Endothelial cell of umbilical vein (primary cell): Measurements from ENCODE around the gene ZNF17. TPM values are rescaled to one million over a fixed set of nuclear protein-coding genes. Genes with fewer than 3 reads are reported as not detected.

Experiments used
- BruUV-seq: library from RNA; stranded (reverse); fragments of 400-500 nt; replicated peaks from 2 replicates; lab custom pipeline; 2021; lab: Mats Ljungman, UMichigan
- CTCF ChIA-PET: fragments of 300-600, 350-600 bp; sonication (Branson Sonifier 250); formaldehyde crosslinking; loops from one replicate; lab custom pipeline; 2021; ENCODE audit warnings: antibody characterized with exemption, inconsistent platforms; lab: Charles Lee
- POLR2A ChIA-PET: fragments of 300-600, 350-600 bp; sonication (Branson Sonifier 250); formaldehyde crosslinking; loops from one replicate; lab custom pipeline; 2021; ENCODE audit warnings: antibody characterized with exemption, inconsistent platforms; lab: Charles Lee
- DNase-seq: peaks from one replicate; pipeline ENCODE4 v3.0.0-alpha.2; 2011; ENCODE audit warnings: low read depth, low spot score
- FAIRE-seq: peaks from 2 replicates; lab custom pipeline; 2011; peaks lifted over from hg19 to GRCh38; lab: Jason Lieb, UNC
- H2AFZ ChIP-seq: 2 replicates; pipeline ENCODE4 v1.6.0; 2012; ENCODE audit warnings: low read depth, low read length, control low read depth, inconsistent platforms
- H3K27ac ChIP-seq: 2 replicates; pipeline ENCODE4 v1.5.1; 2011; ENCODE audit warnings: low read depth, mild to moderate bottlenecking, control low read depth, low read length, moderate library complexity; ENCODE audit not compliant: insufficient read depth
- H3K27me3 ChIP-seq, 2 experiments: 2 replicates each; pipeline versions ENCODE4 v1.6.0 to v1.6.1; 2011; ENCODE audit warnings: low read length in 2 of 2, mixed read lengths in 1 of 2; ENCODE audit not compliant: control insufficient read depth in 2 of 2, insufficient read depth in 2 of 2
- H3K36me3 ChIP-seq, 2 experiments: 2 replicates in 1 of 2; 3 replicates in 1 of 2; pipeline ENCODE4 v1.5.1; 2011; ENCODE audit warnings: low read length in 2 of 2, mild to moderate bottlenecking in 1 of 2, moderate library complexity in 1 of 2; ENCODE audit not compliant: control insufficient read depth in 2 of 2, insufficient read depth in 2 of 2; ENCODE audit errors: extremely low read depth in 1 of 2
- H3K4me1 ChIP-seq: 3 replicates; pipeline ENCODE4 v1.5.1; 2011; ENCODE audit warnings: mild to moderate bottlenecking, low read length; ENCODE audit not compliant: control insufficient read depth, insufficient read depth; ENCODE audit errors: extremely low read depth
- H3K4me2 ChIP-seq: 2 replicates; pipeline ENCODE4 v1.6.1; 2011; ENCODE audit warnings: low read length, control low read depth, mixed read lengths; ENCODE audit not compliant: insufficient read depth
- H3K4me3 ChIP-seq, 3 experiments: fragments of 200-600 bp in 1 of 3; sonication (generic), shearing (Covaris generic) in 1 of 3; replicated peaks in 1 of 3; 2 replicates each; pipeline ENCODE4 v1.5.1; 2011 to 2016; ENCODE audit warnings: control low read depth in 3 of 3, low read length in 3 of 3, mild to moderate bottlenecking in 2 of 3, inconsistent platforms in 1 of 3, low read depth in 1 of 3, moderate library complexity in 1 of 3; ENCODE audit not compliant: insufficient read depth in 1 of 3
- H3K79me2 ChIP-seq: 2 replicates; pipeline ENCODE4 v1.6.0; 2012; ENCODE audit warnings: low read length, inconsistent platforms; ENCODE audit not compliant: control insufficient read depth, insufficient read depth
- H3K9ac ChIP-seq: replicated peaks from 2 replicates; pipeline ENCODE3; 2011; ENCODE audit warnings: low read length, control low read depth; ENCODE audit not compliant: insufficient read depth; ENCODE audit errors: extremely low read depth
- H3K9me1 ChIP-seq: replicated peaks from 3 replicates; pipeline ENCODE4 v1.6.0; 2011; ENCODE audit warnings: mild to moderate bottlenecking, low read length; ENCODE audit not compliant: control insufficient read depth, insufficient read depth; ENCODE audit errors: extremely low read depth
- H3K9me3 ChIP-seq: replicated peaks from 2 replicates; pipeline ENCODE4 v1.5.1; 2012; ENCODE audit warnings: low read length, inconsistent platforms; ENCODE audit not compliant: control insufficient read depth, insufficient read depth
- H4K20me1 ChIP-seq: replicated peaks from 2 replicates; pipeline ENCODE3; 2011; ENCODE audit warnings: mild to moderate bottlenecking, low read length; ENCODE audit not compliant: control insufficient read depth, insufficient read depth; ENCODE audit errors: extremely low read depth
- EZH2 ChIP-seq: IDR thresholded peaks from 2 replicates; pipeline ENCODE4 v1.6.1; 2012; ENCODE audit warnings: borderline replicate concordance, low read depth, mild to moderate bottlenecking, moderate library complexity, low read length, inconsistent platforms; ENCODE audit not compliant: severe bottlenecking
- FOS ChIP-seq: IDR thresholded peaks from 2 replicates; pipeline ENCODE4 v1.6.1; 2011; ENCODE audit warnings: mild to moderate bottlenecking, low read length, moderate library complexity, borderline replicate concordance; ENCODE audit not compliant: insufficient read depth
- GATA2 ChIP-seq: IDR thresholded peaks from 2 replicates; pipeline ENCODE4 v1.7.0; 2011; ENCODE audit warnings: low read depth, mild to moderate bottlenecking, moderate library complexity, mixed read lengths, low read length; ENCODE audit not compliant: insufficient read length, insufficient read depth
- JUN ChIP-seq: IDR thresholded peaks from 2 replicates; pipeline ENCODE4 v1.6.1; 2011; ENCODE audit warnings: borderline replicate concordance, low read depth; ENCODE audit not compliant: insufficient read length, insufficient read depth
- MYC ChIP-seq: IDR thresholded peaks from one replicate; pipeline ENCODE4 v1.6.1; 2011; ENCODE audit warnings: mild to moderate bottlenecking, low read depth, low read length
- POLR2A ChIP-seq: IDR thresholded peaks from 2 replicates; pipeline ENCODE4 v1.6.1; 2012; ENCODE audit warnings: low read depth, mild to moderate bottlenecking, control low read depth, low read length
- POLR2AphosphoS5 ChIP-seq: IDR thresholded peaks from 2 replicates; pipeline ENCODE4 v1.6.1; 2012; ENCODE audit warnings: low read depth, mild to moderate bottlenecking, control low read depth, low read length, moderate library complexity; ENCODE audit not compliant: insufficient read depth
- dilution Hi-C: fragments of 300-500 bp; cut with MboI; formaldehyde crosslinking; loops from one replicate; pipeline ENCODE4 v1.15.0; 2019; ENCODE audit warnings: low sequenced_read_pairs; ENCODE audit not compliant: extremely low pct_ligation_motif_present
- intact Hi-C: fragments of 100-400 bp; cut with micrococcal nuclease; formaldehyde crosslinking; loops from one replicate; pipeline ENCODE4 v1.10.0; 2022
- polyA plus RNA-seq, 4 experiments: library from polyadenylated mRNA; depleted of rRNA in 3 of 4; stranded (reverse) in 3 of 4; unstranded in 1 of 4; fragments of >200 nt; gene quantifications; 2 replicates each; pipeline versions ENCODE4 v1.2.1 to v1.2.3, GENCODE V29; 2011 to 2012; ENCODE audit warnings: missing spikeins in 1 of 4
- total RNA-seq: library from RNA; stranded (reverse); gene quantifications from 2 replicates; pipeline ENCODE4 v1.2.3, GENCODE V29; 2021
- TF ChIP-seq, protein P1 (sequence below), 2 donors: IDR thresholded peaks; 1 replicate in 1 of 2; 2 replicates in 1 of 2; pipeline ENCODE4 v1.5.1; 2011; ENCODE audit warnings: low read length in 2 of 2, mild to moderate bottlenecking in 2 of 2, moderate library complexity in 2 of 2, control low read depth in 1 of 2, inconsistent platforms in 1 of 2, low read depth in 1 of 2; ENCODE audit not compliant: insufficient read depth in 1 of 2; ENCODE audit errors: extremely low read depth in 1 of 2
- TF ChIP-seq, protein P2 (sequence below): IDR thresholded peaks from 2 replicates; pipeline ENCODE4 v1.6.1; 2011; ENCODE audit not compliant: insufficient read depth, insufficient read length

The ZNF17 gene
- total and polyA plus RNA-seq, 2 donors (not counting 3 experiments of a cell fraction or from before 2014, with no cell fraction given): 2.4 to 6.4 TPM

DNA sequence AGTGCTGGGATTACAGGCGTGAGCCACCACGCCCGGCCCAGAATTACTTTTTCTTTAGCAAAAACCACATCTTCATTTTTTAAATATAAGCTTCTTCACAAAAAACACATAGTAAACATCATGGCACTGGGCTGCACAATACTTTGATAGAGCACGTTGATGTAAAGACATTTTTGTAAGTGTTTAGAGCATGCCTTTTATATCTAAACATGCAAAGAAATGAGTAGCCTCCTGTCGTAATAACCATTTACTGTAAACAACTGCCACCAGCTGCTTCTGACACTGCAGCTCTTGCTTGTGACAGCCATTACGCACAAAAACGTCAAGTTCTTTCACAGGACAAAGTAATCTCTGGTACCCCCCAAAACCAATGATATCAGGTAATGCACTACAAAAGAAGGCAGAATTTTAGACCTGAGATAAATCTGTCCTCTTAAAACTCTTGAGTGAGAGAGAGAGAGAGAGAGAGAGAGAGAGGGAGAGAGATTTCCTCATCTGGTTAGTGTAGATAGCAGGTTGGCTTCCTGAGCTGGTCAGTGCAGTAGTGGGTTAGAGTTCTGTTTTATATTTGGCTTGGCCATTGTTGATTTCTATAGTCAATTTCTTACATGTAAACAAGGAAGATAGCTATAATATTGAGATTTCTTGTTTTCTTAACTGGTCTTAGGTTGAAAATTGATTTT lies 28.0 kb upstream of the ZNF17 start:
- BruUV-seq: no TSS peak
- Histone ChIP-seq H4K20me1 (no peaks in the 10 kb centered on the region), H3K27me3 (no peaks in the 10 kb centered on the region), H3K9me3 (peaks cover 4% of the 10 kb centered on the region), H3K9ac (no peak overlapping the region), H3K79me2 (no peaks in the 10 kb centered on the region), H3K4me3 (no peak overlapping the region), H3K27ac (no peak overlapping the region), H3K36me3 (peaks cover 0 to 2% of the 10 kb centered on the region in 2 experiments), H3K4me2 (no peak overlapping the region), H2AFZ (no peak overlapping the region), H3K4me1 (no peaks in the 10 kb centered on the region), H3K9me1 (no peaks in the 10 kb centered on the region)
- dilution Hi-C loops: loop anchor here (10.0 kb wide), 1 partner anchor 198 kb away; no protein-coding TSS in a partner anchor
- intact Hi-C loops: no loop called here
- FAIRE-seq: no peak
- no peak for TF ChIP-seq FOS
- TF ChIP-seq JUN: no peak
- TF ChIP-seq, protein P1, sequence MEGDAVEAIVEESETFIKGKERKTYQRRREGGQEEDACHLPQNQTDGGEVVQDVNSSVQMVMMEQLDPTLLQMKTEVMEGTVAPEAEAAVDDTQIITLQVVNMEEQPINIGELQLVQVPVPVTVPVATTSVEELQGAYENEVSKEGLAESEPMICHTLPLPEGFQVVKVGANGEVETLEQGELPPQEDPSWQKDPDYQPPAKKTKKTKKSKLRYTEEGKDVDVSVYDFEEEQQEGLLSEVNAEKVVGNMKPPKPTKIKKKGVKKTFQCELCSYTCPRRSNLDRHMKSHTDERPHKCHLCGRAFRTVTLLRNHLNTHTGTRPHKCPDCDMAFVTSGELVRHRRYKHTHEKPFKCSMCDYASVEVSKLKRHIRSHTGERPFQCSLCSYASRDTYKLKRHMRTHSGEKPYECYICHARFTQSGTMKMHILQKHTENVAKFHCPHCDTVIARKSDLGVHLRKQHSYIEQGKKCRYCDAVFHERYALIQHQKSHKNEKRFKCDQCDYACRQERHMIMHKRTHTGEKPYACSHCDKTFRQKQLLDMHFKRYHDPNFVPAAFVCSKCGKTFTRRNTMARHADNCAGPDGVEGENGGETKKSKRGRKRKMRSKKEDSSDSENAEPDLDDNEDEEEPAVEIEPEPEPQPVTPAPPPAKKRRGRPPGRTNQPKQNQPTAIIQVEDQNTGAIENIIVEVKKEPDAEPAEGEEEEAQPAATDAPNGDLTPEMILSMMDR (IDR thresholded peaks at IDR 0.05; ENCODE audit: extremely low read depth in 1 of 2, insufficient read depth in 1 of 2, low read depth in 1 of 2, low read length in 2 of 2): no peak
- TF ChIP-seq, protein P2, sequence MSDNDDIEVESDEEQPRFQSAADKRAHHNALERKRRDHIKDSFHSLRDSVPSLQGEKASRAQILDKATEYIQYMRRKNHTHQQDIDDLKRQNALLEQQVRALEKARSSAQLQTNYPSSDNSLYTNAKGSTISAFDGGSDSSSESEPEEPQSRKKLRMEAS: no peak
- no peak for TF ChIP-seq POLR2A
- no peak for TF ChIP-seq POLR2AphosphoS5
- TF ChIP-seq EZH2: no peak
- TF ChIP-seq MYC: no peak
- TF ChIP-seq GATA2: no peak
- ChIA-PET POLR2A (no interaction called here), CTCF (no interaction called here)
- DNase-seq: no peak
